ENCODE measurements around the gene HADH. TPM values are rescaled to one million over a fixed set of nuclear protein-coding genes. Genes with fewer than 3 reads are reported as not detected.

HADH gene
- total RNA-seq, 1 experiment from 2014 or later, result 39.8 TPM

GRCh38 chr4:108060164-108060563 is 70.5 kb downstream of the HADH start (continued):
- no peak for TF ChIP-seq NR2C2 (CRISPR knock-in tag; IDR thresholded peaks at IDR 0.05)

- H3K27me3 Mint-ChIP-seq (ENCODE audit: low read depth), result no peaks in the 10 kb centered on the region
- no peak overlapping the region for H3K27ac Mint-ChIP-seq
- POLR2A ChIA-PET, result interaction anchor here (0.5 kb wide), 1 partner anchor 246 kb away, joined by 3 read pairs; no protein-coding TSS in a partner anchor
- ATAC-seq (no peak), DNase-seq (ENCODE audit: low spot score) (no peak)
- no peaks in the 10 kb centered on the region for H3K9me3 Mint-ChIP-seq
- CTCF ChIA-PET, result no interaction called here
- no peak overlapping the region for H3K4me3 Mint-ChIP-seq
- TF ChIP-seq PREB (CRISPR knock-in tag; IDR thresholded peaks at IDR 0.05; ENCODE audit: borderline replicate concordance) (no peak), USF1 (CRISPR knock-in tag; IDR thresholded peaks at IDR 0.05) (no peak), HMGXB4 (CRISPR knock-in tag; IDR thresholded peaks at IDR 0.05) (no peak), ZNF232 (CRISPR knock-in tag; IDR thresholded peaks at IDR 0.05) (no peak)
- peaks cover 6% of the 10 kb centered on the region for H3K4me1 Mint-ChIP-seq
- no peaks in the 10 kb centered on the region for H3K36me3 Mint-ChIP-seq
Observed at GRCh38 chr4:108060686-108061321, 71.1 kb downstream of the HADH start.

- DNase-seq (ENCODE audit: low spot score) (no peak), ATAC-seq (no peak)
- H3K27ac Mint-ChIP-seq, result no peak overlapping the region
- no peak overlapping the region for H3K4me3 Mint-ChIP-seq
- no peaks in the 10 kb centered on the region for H3K36me3 Mint-ChIP-seq
- no peaks in the 10 kb centered on the region for H3K9me3 Mint-ChIP-seq
- ChIA-PET CTCF (no interaction called here), POLR2A (no interaction called here)
- H3K4me1 Mint-ChIP-seq, result no peaks in the 10 kb centered on the region
- no peaks in the 10 kb centered on the region for H3K27me3 Mint-ChIP-seq (ENCODE audit: low read depth)
- TF ChIP-seq ATF3 (CRISPR knock-in tag; conservative IDR thresholded peaks at IDR 0.05), result no peak
- no peak for TF ChIP-seq JUN (CRISPR knock-in tag; IDR thresholded peaks at IDR 0.05)
- TF ChIP-seq CTCF (IDR thresholded peaks at IDR 0.05), result no peak
- no peak for TF ChIP-seq SMAD3 (CRISPR knock-in tag; IDR thresholded peaks at IDR 0.05; ENCODE audit: borderline replicate concordance)
- no peak for TF ChIP-seq ZNF232 (CRISPR knock-in tag; IDR thresholded peaks at IDR 0.05)
- no peak for TF ChIP-seq IRF2 (CRISPR knock-in tag; IDR thresholded peaks at IDR 0.05; ENCODE audit: borderline replicate concordance, low read depth)
- TF ChIP-seq ZBTB43 (CRISPR knock-in tag; IDR thresholded peaks at IDR 0.05), result no peak
- no peak for TF ChIP-seq ZNF512 (CRISPR knock-in tag; IDR thresholded peaks at IDR 0.05; ENCODE audit: borderline replicate concordance)
- no peak for TF ChIP-seq ZNF396 (CRISPR knock-in tag; IDR thresholded peaks at IDR 0.05; ENCODE audit: borderline replicate concordance)
- TF ChIP-seq CREM (CRISPR knock-in tag; IDR thresholded peaks at IDR 0.05), result no peak
- TF ChIP-seq FOXP4 (CRISPR knock-in tag; IDR thresholded peaks at IDR 0.05), result no peak
Observed at GRCh38 chr4:108068442-108068841, 78.8 kb downstream of the HADH start.
